Measurements from ENCODE around the gene LRP1B.
"Not testable (repeated sequence)": the region's sequence is repeated elsewhere in the genome, so short reads cannot be mapped to it uniquely, and the experiment has no call there.

Gene LRP1B

DNA sequence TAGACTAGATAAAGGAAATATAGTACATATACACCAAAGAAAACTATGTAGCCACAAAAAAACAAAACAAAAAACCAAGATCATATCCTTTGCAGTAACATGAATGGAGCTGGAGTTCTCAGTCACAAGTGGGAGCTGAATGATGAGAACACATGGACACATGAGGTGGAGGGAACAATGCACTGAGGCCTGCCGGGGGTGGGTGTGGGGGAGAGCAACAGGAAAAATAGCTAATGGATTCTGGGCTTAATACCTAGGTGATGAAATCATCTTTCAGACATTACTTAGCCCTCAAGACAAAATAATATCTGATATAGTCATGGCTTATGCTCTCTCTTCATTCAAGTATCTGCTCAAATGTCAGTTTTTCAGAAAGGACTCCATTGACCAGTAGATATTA lies 930.6 kb downstream of the LRP1B start:
- no peak for DNase-seq

DNA sequence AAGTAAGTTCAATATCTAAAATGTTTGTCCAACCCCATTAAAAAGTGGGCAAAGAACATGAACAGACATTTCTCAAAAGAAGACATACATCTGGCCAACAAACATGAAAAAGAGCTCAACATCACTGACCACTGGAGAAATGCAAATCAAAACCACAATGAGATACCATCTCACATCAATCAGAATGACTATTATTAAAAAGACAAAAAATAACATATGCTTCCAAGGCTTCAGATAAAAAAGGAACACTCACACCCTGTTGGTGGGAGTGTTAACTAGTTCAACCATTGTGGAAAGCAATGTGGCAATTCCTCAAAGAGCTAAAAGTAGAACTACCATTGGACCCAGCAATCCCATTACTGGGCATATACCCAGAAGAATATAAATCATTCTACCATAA lies 931.1 kb downstream of the LRP1B start:
- no peak for DNase-seq

DNA sequence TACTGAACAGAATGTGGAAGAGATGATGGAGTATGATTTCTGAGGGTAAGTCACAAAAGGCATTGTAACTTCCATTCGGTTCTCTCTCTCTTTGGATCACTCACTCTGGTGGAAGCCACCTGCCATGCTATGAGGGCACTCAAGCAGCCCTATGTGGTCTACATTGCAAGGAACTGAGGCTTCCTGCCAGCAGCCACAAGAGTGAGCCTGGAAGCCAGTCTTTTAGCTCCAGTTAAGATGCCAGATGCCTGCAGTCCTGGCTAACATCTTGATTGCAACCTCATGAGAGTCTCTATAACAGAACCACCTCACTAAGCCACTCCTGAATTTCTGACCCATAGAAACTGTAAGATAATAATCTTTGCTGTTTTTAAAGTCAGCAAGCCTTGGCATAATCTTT lies 935.7 kb downstream of the LRP1B start:
- no peak for DNase-seq

DNA sequence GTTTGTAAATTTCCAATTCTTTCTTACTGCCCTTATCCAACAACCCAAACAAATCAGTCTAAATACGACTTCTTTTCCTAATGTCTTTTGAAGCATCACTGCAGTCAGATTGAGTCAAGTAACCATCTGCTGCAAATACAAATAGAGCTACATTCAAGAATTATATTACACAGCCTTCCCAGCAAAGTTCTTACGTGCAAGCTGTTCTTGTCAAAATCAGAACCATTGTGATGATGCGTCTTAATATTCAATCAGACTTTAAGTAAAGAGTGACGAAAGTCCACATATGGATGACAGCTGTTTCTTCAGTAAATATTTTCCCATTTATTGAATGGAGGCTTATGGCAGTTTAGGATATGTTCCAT lies 943.8 kb downstream of the LRP1B start:
- DNase-seq, result no peak

DNA sequence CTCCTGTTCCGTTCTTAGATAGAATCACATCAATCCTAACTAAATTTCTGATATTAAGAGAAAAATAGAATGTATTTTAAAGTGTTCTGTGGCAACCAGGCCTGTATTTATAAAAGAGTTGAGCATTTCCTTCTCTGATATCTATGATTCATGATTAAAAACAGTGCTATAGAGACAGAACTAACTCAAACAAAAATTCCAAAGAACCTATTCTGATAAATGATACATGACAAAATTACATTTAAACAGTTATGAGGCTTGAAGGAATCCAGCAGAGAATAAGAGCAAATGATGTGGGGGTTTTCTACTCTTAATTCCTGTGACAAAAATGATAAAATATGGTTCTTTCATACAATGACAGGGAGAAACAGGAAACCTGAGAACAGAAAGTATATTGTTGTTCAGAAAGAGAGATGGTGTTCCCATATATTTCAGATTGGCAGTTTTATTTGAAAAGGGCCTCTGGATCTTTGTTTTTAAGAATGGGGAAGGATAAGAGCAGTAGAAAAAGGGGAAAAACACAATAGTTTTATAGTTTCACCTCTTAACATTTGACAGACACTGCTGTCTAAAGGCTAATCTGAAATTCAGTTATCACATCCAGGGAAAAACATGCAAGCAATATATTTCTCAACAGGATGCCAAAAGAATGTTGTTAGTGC lies 944.3 kb downstream of the LRP1B start:
- DNase-seq, result no peak

DNA sequence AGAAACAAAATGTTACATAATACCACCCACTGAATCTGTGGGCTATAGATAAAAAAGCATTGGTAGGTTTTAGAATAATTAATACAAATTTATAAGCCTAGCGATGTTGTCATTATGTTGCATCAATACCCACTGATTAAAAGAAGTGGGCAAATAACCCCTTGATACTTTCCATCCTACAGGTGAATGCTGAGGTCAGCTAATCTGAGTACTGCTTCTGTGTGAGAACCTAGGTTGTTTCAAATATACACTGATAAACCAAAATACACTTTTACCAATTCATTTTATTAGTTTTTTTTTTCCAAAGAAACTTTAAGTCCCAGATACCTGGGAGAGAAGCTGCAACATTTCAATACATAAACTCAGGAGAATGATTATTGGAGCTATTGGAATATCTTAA lies 948.6 kb downstream of the LRP1B start:
- no peak for DNase-seq

DNA sequence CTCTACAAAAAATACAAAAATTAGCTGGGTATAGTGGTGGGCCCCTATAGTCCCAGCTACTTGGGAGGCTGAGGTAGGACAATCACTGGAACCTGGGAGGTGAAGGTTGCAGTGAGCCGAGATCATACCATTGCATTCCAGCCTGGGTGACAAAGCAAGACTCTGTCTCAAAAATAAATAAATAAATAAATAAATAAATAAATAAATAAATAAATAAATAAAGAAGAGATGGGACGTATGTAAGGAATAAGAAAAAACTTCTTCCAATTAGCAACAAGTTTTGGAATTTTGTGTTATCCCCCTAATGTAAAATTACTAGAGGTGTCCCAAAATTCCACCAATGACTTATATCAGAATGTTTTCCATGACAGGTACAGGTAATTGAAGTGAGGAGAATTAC lies 961.7 kb downstream of the LRP1B start:
- DNase-seq, result not testable (repeated sequence)

DNA sequence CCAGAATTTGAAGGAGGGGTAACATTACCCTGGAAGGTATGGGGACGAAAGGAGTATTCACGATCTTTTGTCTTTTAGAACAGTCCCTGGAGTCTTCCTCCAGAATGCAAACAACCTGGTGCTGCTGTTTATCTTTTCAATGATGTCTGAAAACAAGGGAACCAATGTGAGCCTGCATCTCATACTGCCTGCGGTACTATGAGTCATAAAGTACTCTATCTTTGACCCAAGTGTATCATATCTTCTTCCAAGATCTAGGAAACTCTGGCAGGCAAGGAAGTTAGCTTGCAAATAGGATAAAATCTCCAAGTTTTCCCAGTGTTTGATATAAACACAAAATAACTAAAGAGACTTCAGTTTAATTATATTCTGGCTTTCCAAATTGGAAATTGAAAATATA lies 968.5 kb downstream of the LRP1B start:
- no peak for DNase-seq

DNA sequence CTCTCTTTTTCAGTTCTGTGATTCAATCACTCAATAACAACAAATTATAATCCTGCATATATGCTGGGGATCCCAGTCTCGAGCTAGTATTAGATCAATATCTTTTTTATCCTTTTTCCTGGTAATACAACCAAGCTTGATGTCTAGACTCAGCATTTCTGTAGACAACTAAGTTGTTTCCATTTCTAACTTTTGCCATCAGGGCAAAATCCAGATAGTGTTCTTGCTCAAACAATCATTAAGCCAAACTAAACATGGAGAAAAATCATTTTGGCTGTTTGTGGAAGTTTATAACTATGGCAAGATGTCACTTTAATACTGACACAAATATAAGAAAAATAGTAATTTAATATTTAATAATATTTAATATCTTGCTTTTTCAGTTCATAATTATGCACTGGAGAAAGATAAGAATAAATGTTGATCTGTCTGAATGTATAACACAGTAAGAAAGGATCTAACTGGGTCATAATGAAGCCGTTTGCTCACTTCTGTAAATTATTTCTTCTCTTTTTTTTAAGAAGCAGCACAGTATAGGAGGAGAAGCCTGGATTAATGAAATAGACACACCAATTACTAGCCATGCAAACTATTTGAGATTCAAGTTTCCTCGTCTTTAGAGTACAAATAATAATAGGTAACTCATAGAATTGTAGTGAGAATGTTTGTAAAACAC lies 979.1 kb downstream of the LRP1B start:
- no peak for DNase-seq

DNA sequence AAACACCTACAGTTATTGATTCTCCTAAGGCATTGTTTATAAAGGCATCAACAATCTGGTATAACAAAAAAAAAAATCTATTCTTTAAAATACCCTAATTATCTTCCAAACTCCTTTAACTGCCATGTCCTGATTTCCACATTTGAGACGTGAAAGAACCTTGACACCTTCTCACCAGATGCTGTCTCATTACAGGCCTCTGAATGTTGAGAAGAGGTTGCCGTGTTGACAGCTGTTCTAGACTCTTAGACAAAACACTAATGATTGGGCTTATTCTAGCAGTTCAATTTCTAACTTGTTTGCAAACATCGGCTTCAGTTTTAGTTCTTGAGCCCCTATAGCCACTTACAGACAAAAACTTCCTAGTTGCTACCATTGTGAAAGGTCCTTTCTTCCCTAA lies 988.8 kb downstream of the LRP1B start:
- no peak for DNase-seq

DNA sequence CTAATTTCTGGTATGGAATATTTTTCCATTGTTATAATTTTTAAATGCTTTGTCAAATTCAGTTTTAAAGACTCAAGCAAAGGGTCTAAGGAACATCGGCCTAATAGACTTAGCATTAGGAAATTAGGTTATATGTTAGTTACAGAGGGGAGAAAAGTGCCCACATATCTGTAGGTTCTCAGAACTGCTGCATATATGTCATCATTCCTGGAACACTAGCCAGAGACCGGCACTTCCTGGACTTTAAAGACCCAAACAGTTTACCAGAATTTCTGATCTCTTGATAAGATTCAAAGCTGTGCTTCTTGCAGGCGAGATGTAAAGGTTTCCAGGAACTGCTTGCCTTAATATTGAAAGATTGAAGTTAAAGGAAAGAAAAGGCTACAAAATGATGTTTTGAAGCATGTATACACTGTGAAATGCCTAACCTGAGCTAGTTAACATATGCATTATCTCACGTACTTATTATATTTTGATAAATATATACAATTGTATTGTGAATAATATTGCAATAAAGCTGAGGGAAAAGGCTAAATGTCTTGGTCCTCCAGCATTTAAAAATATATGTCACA lies 993.6 kb downstream of the LRP1B start:
- DNase-seq, result no peak

DNA sequence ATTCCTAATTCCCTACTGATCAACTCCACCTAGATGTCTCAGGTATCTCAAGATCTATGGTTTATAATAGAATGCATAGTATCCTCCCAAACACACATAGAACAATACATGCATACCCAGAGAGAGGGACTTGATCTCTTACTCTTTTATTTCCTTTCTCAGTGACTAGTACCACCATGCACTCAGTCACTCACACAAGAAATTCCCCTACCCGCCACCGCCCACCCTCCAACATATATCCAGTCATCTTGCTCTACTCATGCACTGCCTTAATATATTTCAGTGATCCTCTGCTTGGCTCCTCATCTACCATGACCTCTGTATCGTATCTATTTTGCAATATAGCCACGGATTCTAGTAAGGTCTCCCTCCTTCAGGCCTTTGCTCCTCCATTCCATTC lies 996.9 kb downstream of the LRP1B start:
- no peak for DNase-seq

DNA sequence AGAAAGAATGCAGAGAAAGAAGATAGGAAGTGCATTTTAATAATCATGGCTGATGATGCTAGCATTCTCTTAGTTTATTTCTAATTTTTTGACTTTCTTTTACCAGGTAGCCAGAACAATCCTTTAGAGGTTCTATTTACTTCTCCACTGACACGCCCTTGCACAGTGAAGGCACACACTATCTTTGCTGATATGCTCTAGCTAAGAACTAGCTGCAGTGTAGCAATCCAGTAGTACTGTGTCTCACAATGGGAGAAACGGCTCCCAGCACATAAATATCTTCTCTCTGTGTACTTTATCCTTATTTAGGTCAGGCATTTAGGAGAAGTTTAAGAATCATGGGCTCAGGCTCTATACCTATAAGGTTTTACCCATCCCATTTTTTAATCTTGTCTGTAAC lies 1005.4 kb downstream of the LRP1B start:
- DNase-seq, result no peak

DNA sequence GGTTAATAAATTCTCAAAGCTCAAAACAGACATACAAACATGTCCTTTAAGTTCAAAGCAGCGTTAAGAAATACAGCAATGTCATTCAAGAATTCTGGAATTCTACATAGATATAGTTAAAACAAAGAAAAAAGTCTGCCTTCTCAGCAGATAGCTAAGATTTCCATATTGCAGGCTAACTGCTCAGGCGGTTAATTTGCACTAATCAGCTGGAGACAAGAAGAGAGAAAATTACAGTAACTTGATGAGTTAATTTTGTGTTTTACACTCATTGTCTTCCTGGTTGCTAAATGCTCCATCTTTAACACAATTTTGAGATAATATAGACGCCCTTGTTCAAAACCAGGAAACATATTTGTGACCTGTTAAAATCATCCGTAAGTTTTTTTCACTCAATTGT lies 1012.0 kb downstream of the LRP1B start:
- no peak for DNase-seq

DNA sequence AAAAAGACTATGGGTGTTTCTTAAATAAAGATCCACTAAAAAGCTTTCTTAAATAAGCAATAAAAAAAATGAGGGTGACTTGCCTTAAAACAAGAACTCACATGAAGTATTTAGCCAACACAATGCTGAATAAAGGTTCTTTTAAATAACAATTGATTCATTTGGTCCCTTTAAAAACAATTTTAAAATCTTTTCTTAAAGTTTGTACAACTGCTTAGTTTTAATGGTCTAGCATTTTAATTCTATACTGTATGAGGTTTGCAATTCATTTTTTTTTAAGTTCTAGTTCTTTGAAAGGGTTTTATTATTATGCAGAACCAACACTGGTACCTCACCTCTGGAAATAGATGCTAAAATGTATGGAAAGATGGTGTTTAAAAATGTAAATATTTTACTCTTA lies 1017.5 kb downstream of the LRP1B start:
- no peak for DNase-seq

DNA sequence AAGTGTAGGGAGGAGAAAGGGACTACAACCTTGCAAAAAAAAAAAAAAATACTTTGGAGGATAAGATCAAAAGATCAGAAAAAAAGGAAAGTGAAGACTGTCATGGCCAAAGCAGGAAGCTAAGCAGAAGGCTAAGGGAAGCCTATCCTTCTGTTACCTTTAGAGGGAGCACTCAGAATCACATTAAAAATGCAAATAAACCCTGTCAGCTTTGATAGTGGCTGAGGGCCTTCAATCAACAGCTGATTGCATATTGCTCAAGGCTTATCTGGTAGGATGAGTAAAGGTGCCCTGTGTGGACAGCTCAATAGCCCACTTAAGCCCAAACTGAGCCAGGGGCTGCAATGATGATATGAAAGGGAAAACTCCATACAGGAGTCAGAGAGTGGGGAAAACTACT lies 1021.2 kb downstream of the LRP1B start:
- DNase-seq, result no peak

DNA sequence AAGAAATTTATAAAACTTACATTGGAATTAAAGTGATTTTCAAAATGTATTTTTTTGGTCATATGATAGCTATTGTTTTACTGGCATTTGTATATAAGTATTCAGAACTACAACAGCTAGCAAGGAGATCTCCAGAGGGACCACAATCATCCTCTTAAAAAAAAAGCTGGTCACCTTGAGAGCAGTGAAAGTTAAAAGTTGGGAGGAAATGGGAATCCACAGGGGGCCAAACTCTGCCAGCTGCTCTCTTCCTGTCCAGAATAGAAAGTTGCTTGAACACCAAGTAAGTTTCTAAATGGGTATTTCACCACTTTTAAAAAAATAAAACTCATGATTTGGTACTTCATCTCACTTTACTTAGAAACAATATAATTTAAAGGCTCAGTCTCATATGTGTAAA lies 1025.1 kb downstream of the LRP1B start:
- DNase-seq, result no peak

DNA sequence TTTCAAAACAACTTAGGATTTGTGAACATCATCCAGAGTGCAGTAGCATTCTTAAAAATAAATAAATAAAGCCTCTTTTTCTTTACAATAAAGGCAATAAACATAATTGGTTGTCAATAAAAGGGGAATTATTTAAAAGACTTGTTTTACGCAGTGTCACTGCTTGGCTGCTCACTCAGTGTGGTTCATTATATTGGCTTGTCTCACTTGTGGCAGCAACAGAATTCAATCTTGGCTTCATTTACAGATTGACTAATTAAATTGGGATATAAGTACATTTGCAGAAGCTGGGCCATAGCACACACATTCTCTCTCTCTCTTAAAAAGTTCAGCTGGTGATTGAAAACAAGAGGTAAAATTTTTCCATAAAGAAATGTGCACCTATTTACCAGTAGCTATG lies 1027.6 kb downstream of the LRP1B start:
- no peak for DNase-seq

DNA sequence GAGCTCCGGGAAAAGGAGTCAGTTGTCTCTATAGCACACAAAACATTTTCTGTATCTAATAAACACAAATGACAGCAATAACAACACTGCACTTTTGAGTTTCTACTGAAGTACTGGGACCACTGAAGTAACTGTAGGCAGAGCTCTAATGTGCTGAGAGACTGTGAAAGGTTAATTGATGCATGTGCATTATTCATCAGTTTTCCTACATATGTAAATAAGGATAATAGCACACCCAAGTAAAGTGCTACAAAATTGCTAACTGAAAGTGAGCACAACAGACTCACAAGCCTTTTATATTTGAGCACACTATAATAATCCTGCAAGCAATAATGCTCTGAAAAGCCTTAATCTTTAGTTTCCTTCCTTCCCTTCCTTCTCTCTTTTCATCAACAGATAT lies 1051.6 kb downstream of the LRP1B start:
- DNase-seq, result no peak

DNA sequence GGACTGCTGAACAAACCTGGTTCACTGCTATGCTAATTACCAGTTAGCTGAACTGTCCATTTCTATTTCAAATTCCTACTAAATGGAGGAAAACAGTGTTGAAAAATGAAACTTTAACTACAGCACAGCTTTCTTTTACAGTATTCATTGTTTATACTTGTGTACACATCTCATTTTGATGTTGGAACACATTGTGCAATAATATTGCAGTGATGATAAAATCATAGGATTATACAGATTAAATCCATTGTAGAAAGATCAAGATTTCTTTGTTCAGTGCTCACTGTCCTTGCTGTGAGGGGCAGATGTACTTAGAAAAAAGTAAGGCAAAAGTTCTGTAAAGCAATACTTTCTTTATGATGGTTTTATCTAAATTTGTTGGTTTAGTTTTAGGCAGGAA lies 1055.1 kb downstream of the LRP1B start:
- no peak for DNase-seq

DNA sequence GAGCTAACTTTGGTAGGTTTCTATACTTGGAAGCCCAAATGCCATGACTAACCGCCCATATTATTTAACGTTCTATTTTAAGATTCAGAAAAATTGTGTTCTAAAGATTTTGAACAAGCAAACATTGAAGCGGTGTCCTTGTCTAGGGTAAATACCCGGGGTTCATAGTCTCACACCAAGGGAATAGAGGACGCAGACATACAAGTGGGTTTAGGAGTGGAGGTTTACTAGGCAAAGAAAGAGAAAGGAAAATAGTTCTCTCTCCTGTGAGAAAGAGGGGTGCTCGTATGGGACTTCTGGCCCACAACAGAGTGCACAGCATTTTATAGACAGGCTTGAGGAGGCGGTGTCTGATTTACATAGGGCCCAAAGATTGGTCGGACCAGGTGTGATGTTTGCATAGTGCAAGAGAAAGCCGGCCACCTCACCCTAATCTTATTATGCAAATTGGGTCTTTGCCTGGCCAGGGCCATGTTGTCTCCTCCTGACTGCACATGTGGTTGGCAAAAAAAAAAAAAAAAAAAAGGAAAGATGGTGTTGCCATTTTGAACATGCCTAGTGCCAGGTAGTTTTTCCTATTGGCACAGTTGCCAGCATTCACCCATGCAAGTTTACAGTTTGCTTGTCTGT lies 1062.6 kb downstream of the LRP1B start:
- DNase-seq, result no peak

DNA sequence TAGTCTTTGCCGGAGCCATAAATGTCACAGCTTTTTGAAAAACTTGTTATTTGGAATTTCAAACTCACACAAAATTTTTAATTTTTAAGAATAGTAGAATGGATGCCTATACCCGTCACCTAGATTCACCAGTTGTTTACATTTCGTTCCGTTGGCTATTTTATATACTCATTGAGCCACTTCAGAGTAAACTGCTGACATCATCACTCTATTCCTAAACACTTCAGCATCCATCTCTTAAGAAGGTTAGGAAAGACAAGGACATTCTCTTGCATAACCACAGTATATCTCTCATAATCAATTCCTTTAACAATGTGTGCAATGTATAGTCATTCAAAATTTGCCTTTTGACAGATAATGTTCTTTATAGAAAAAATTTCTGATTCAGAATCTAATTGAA lies 1065.8 kb downstream of the LRP1B start:
- no peak for DNase-seq

DNA sequence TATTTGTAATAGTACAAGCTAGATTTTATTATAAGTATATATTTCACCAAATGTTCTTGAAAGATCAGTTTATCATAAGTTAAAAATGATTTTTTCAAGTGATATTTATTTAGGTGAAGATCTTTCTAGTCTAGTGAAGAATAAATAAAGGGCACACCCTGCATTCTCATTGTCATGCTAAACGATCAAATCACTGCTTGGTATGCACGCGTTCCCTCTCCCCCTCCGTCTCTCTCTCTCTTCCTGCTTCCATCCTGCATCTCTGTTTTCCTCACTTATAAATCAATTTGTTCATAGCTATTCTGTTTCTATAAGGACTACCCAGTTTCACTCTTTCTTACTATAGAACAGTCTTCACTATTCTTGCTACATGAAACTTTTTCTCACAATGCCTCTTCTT lies 1067.4 kb downstream of the LRP1B start:
- DNase-seq, result no peak

DNA sequence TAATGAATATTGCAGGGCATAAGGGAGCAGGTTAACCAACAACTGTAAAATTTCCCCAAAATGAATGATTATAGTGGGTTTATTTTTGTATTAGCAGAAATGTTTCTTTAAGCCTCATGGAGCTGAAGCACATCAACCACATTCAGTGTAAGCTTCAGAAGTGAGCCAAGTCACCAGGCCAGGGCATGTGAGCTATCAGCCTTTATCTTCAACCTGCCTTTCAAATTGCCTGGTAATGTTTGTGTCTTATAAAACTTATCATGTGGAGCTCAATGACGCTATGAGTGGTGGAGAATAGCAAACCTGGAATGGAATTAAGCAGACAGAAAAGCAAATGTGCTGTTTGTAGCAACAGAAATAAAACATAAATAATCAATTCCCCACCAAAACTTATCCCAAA lies 1068.4 kb downstream of the LRP1B start:
- DNase-seq, result no peak
